SK-N-MC (cell line): Measurements from ENCODE around the gene SRP54.

Source experiments
- EZH2 ChIP-seq: fragments of 200-600 bp; sonication (generic); IDR thresholded peaks from one replicate; pipeline ENCODE4 v1.6.1; 2017; ENCODE audit warnings: antibody characterized with exemption
- FOXP2 ChIP-seq: optimal IDR thresholded peaks from 2 replicates; pipeline ENCODE3; 2011; ENCODE audit warnings: mild to moderate bottlenecking, moderate library complexity; ENCODE audit not compliant: insufficient read depth; ENCODE audit errors: extremely low read length, control extremely low read depth
- POLR2AphosphoS5 ChIP-seq: IDR thresholded peaks from 2 replicates; pipeline ENCODE4 v1.6.1; 2012; ENCODE audit warnings: mild to moderate bottlenecking, low read depth, low read length, borderline replicate concordance

- TF ChIP-seq POLR2AphosphoS5 (no peak), FOXP2 (no peak), EZH2 (no peak)
Observed at GRCh38 chr14:34956931-34957330, 25.9 kb upstream of the SRP54 start.
